Endothelial cell of umbilical vein (primary cell): ENCODE results near the gene SMIM41. TPM values are rescaled to one million over a fixed set of nuclear protein-coding genes. Genes with fewer than 3 reads are reported as not detected.
A peak's percentile ranks its signal among the peaks of the same experiment; 100 is the strongest.

ENCODE experiments used
- BruUV-seq: library from RNA; stranded (reverse); fragments of 400-500 nt; replicated peaks from 2 replicates; lab custom pipeline; 2021; lab: Mats Ljungman, UMichigan
- CTCF ChIA-PET: fragments of 300-600, 350-600 bp; sonication (Branson Sonifier 250); formaldehyde crosslinking; loops from one replicate; lab custom pipeline; 2021; ENCODE audit warnings: antibody characterized with exemption, inconsistent platforms; lab: Charles Lee
- POLR2A ChIA-PET: fragments of 300-600, 350-600 bp; sonication (Branson Sonifier 250); formaldehyde crosslinking; loops from one replicate; lab custom pipeline; 2021; ENCODE audit warnings: antibody characterized with exemption, inconsistent platforms; lab: Charles Lee
- DNase-seq: peaks from one replicate; pipeline ENCODE4 v3.0.0-alpha.2; 2011; ENCODE audit warnings: low read depth, low spot score
- FAIRE-seq: peaks from 2 replicates; lab custom pipeline; 2011; peaks lifted over from hg19 to GRCh38; lab: Jason Lieb, UNC
- H2AFZ ChIP-seq: 2 replicates; pipeline ENCODE4 v1.6.0; 2012; ENCODE audit warnings: low read depth, low read length, control low read depth, inconsistent platforms
- H3K27ac ChIP-seq: 2 replicates; pipeline ENCODE4 v1.5.1; 2011; ENCODE audit warnings: low read depth, mild to moderate bottlenecking, control low read depth, low read length, moderate library complexity; ENCODE audit not compliant: insufficient read depth
- H3K27me3 ChIP-seq, 2 experiments: 2 replicates each; pipeline versions ENCODE4 v1.6.0 to v1.6.1; 2011; ENCODE audit warnings: low read length in 2 of 2, mixed read lengths in 1 of 2; ENCODE audit not compliant: control insufficient read depth in 2 of 2, insufficient read depth in 2 of 2
- H3K36me3 ChIP-seq, 2 experiments: 2 replicates in 1 of 2; 3 replicates in 1 of 2; pipeline ENCODE4 v1.5.1; 2011; ENCODE audit warnings: low read length in 2 of 2, mild to moderate bottlenecking in 1 of 2, moderate library complexity in 1 of 2; ENCODE audit not compliant: control insufficient read depth in 2 of 2, insufficient read depth in 2 of 2; ENCODE audit errors: extremely low read depth in 1 of 2
- H3K4me1 ChIP-seq: 3 replicates; pipeline ENCODE4 v1.5.1; 2011; ENCODE audit warnings: mild to moderate bottlenecking, low read length; ENCODE audit not compliant: control insufficient read depth, insufficient read depth; ENCODE audit errors: extremely low read depth
- H3K4me2 ChIP-seq: 2 replicates; pipeline ENCODE4 v1.6.1; 2011; ENCODE audit warnings: low read length, control low read depth, mixed read lengths; ENCODE audit not compliant: insufficient read depth
- H3K4me3 ChIP-seq, 3 experiments: fragments of 200-600 bp in 1 of 3; sonication (generic), shearing (Covaris generic) in 1 of 3; replicated peaks in 1 of 3; 2 replicates each; pipeline ENCODE4 v1.5.1; 2011 to 2016; ENCODE audit warnings: control low read depth in 3 of 3, low read length in 3 of 3, mild to moderate bottlenecking in 2 of 3, inconsistent platforms in 1 of 3, low read depth in 1 of 3, moderate library complexity in 1 of 3; ENCODE audit not compliant: insufficient read depth in 1 of 3
- H3K79me2 ChIP-seq: 2 replicates; pipeline ENCODE4 v1.6.0; 2012; ENCODE audit warnings: low read length, inconsistent platforms; ENCODE audit not compliant: control insufficient read depth, insufficient read depth
- H3K9ac ChIP-seq: replicated peaks from 2 replicates; pipeline ENCODE3; 2011; ENCODE audit warnings: low read length, control low read depth; ENCODE audit not compliant: insufficient read depth; ENCODE audit errors: extremely low read depth
- H3K9me1 ChIP-seq: replicated peaks from 3 replicates; pipeline ENCODE4 v1.6.0; 2011; ENCODE audit warnings: mild to moderate bottlenecking, low read length; ENCODE audit not compliant: control insufficient read depth, insufficient read depth; ENCODE audit errors: extremely low read depth
- H3K9me3 ChIP-seq: replicated peaks from 2 replicates; pipeline ENCODE4 v1.5.1; 2012; ENCODE audit warnings: low read length, inconsistent platforms; ENCODE audit not compliant: control insufficient read depth, insufficient read depth
- H4K20me1 ChIP-seq: replicated peaks from 2 replicates; pipeline ENCODE3; 2011; ENCODE audit warnings: mild to moderate bottlenecking, low read length; ENCODE audit not compliant: control insufficient read depth, insufficient read depth; ENCODE audit errors: extremely low read depth
- FOS ChIP-seq: IDR thresholded peaks from 2 replicates; pipeline ENCODE4 v1.6.1; 2011; ENCODE audit warnings: mild to moderate bottlenecking, low read length, moderate library complexity, borderline replicate concordance; ENCODE audit not compliant: insufficient read depth
- GATA2 ChIP-seq: IDR thresholded peaks from 2 replicates; pipeline ENCODE4 v1.7.0; 2011; ENCODE audit warnings: low read depth, mild to moderate bottlenecking, moderate library complexity, mixed read lengths, low read length; ENCODE audit not compliant: insufficient read length, insufficient read depth
- JUN ChIP-seq: IDR thresholded peaks from 2 replicates; pipeline ENCODE4 v1.6.1; 2011; ENCODE audit warnings: borderline replicate concordance, low read depth; ENCODE audit not compliant: insufficient read length, insufficient read depth
- dilution Hi-C: fragments of 300-500 bp; cut with MboI; formaldehyde crosslinking; loops from one replicate; pipeline ENCODE4 v1.15.0; 2019; ENCODE audit warnings: low sequenced_read_pairs; ENCODE audit not compliant: extremely low pct_ligation_motif_present
- intact Hi-C: fragments of 100-400 bp; cut with micrococcal nuclease; formaldehyde crosslinking; loops from one replicate; pipeline ENCODE4 v1.10.0; 2022
- polyA plus RNA-seq, 4 experiments: library from polyadenylated mRNA; depleted of rRNA in 3 of 4; stranded (reverse) in 3 of 4; unstranded in 1 of 4; fragments of >200 nt; gene quantifications; 2 replicates each; pipeline versions ENCODE4 v1.2.1 to v1.2.3, GENCODE V29; 2011 to 2012; ENCODE audit warnings: missing spikeins in 1 of 4
- total RNA-seq: library from RNA; stranded (reverse); gene quantifications from 2 replicates; pipeline ENCODE4 v1.2.3, GENCODE V29; 2021
- TF ChIP-seq, protein P1 (sequence below), 2 donors: IDR thresholded peaks; 1 replicate in 1 of 2; 2 replicates in 1 of 2; pipeline ENCODE4 v1.5.1; 2011; ENCODE audit warnings: low read length in 2 of 2, mild to moderate bottlenecking in 2 of 2, moderate library complexity in 2 of 2, control low read depth in 1 of 2, inconsistent platforms in 1 of 2, low read depth in 1 of 2; ENCODE audit not compliant: insufficient read depth in 1 of 2; ENCODE audit errors: extremely low read depth in 1 of 2

Gene SMIM41
- total and polyA plus RNA-seq, 2 donors (not counting 3 experiments of a cell fraction or from before 2014, with no cell fraction given) = not detected

- Histone ChIP-seq H3K9me3 (no peaks in the 10 kb centered on the region), H3K9me1 (no peaks in the 10 kb centered on the region), H3K4me1 (peaks cover 16% of the 10 kb centered on the region), H3K79me2 (no peaks in the 10 kb centered on the region), H3K27me3 (no peaks in the 10 kb centered on the region), H3K4me3 (peak overlapping the region in 1 of 3 experiments; percentile 38), H2AFZ (peak overlapping the region; percentile 74), H3K4me2 (peak overlapping the region; percentile 53), H3K36me3 (no peaks in the 10 kb centered on the region), H3K9ac (no peak overlapping the region), H4K20me1 (no peaks in the 10 kb centered on the region), H3K27ac (no peak overlapping the region)
- BruUV-seq = no TSS peak
- FAIRE-seq = peak; percentile 65
- CTCF ChIA-PET = interaction anchor here (0.7 to 3.5 kb wide), 4 partner anchors 175 to 728 kb away, joined by 4 to 62 read pairs (median 4); no protein-coding TSS in a partner anchor
- peak; percentile 49 for DNase-seq
- no peak for TF ChIP-seq GATA2
- TF ChIP-seq, protein P1, sequence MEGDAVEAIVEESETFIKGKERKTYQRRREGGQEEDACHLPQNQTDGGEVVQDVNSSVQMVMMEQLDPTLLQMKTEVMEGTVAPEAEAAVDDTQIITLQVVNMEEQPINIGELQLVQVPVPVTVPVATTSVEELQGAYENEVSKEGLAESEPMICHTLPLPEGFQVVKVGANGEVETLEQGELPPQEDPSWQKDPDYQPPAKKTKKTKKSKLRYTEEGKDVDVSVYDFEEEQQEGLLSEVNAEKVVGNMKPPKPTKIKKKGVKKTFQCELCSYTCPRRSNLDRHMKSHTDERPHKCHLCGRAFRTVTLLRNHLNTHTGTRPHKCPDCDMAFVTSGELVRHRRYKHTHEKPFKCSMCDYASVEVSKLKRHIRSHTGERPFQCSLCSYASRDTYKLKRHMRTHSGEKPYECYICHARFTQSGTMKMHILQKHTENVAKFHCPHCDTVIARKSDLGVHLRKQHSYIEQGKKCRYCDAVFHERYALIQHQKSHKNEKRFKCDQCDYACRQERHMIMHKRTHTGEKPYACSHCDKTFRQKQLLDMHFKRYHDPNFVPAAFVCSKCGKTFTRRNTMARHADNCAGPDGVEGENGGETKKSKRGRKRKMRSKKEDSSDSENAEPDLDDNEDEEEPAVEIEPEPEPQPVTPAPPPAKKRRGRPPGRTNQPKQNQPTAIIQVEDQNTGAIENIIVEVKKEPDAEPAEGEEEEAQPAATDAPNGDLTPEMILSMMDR (IDR thresholded peaks at IDR 0.05; ENCODE audit: extremely low read depth in 1 of 2, insufficient read depth in 1 of 2, low read depth in 1 of 2, low read length in 2 of 2) = peak; percentile 92 to 97
- dilution Hi-C loops (no loop called here), intact Hi-C loops (loop anchor here (1.0 to 10.0 kb wide), 4 partner anchors 175 to 833 kb away; no protein-coding TSS in a partner anchor)
- POLR2A ChIA-PET = no interaction called here
These were observed 72.6 kb downstream of the SMIM41 start for GRCh38 chr12:52151837-52152783.

- no peak for TF ChIP-seq JUN
- TF ChIP-seq FOS = no peak
- no peak for TF ChIP-seq GATA2
- TF ChIP-seq, protein P1 (IDR thresholded peaks at IDR 0.05; ENCODE audit: extremely low read depth in 1 of 2, insufficient read depth in 1 of 2, low read depth in 1 of 2, low read length in 2 of 2) = no peak
- Histone ChIP-seq H3K9me1 (no peaks in the 10 kb centered on the region), H2AFZ (no peak overlapping the region), H4K20me1 (no peaks in the 10 kb centered on the region), H3K36me3 (no peaks in the 10 kb centered on the region), H3K9me3 (no peaks in the 10 kb centered on the region), H3K9ac (no peak overlapping the region), H3K27ac (no peak overlapping the region), H3K4me1 (peaks cover 10% of the 10 kb centered on the region), H3K4me3 (no peak overlapping the region), H3K27me3 (no peaks in the 10 kb centered on the region), H3K4me2 (peak overlapping the region; percentile 53), H3K79me2 (no peaks in the 10 kb centered on the region)
- dilution Hi-C loops = no loop called here
- FAIRE-seq = no peak
- BruUV-seq = no TSS peak
- POLR2A ChIA-PET = no interaction called here
- no peak for DNase-seq
- intact Hi-C loops = loop anchor here (1.0 to 10.0 kb wide), 4 partner anchors 174 to 832 kb away; no protein-coding TSS in a partner anchor
- CTCF ChIA-PET = interaction anchor here (0.7 to 3.5 kb wide), 2 partner anchors 175 to 727 kb away, joined by 4 to 62 read pairs; no protein-coding TSS in a partner anchor
These were observed 73.4 kb downstream of the SMIM41 start for GRCh38 chr12:52152905-52153317.
